K562 (cell line): ENCODE measurements around the gene SDK1. TPM values are rescaled to one million over a fixed set of nuclear protein-coding genes. Genes with fewer than 3 reads are reported as not detected.
A peak's percentile ranks its signal among the peaks of the same experiment; 100 is the strongest.

Source experiments
- ATAC-seq: fragments of 200-7000 bp; cut with Tn5 transposase; 3 replicates; pipeline ENCODE4 v1.9.1; 2020; ENCODE audit warnings: moderate library complexity
- BruUV-seq: library from RNA; stranded (reverse); fragments of 400-500 nt; replicated peaks from 2 replicates; lab custom pipeline; 2021; lab: Mats Ljungman, UMichigan
- CTCF ChIA-PET: fragments of 300-600 bp; formaldehyde crosslinking; extraction: SDS; loops from one replicate; lab custom pipeline; 2021; ENCODE audit warnings: low intra/inter-chr PET ratio; lab: Yijun Ruan, JAX
- POLR2A ChIA-PET: fragments of 300-600, 350-650 bp; sonication (Branson Sonifier 250); formaldehyde crosslinking; extraction: SDS; loops from one replicate; lab custom pipeline; 2021; ENCODE audit warnings: antibody characterized with exemption, inconsistent platforms; lab: Yijun Ruan, JAX
- DNase-seq, 4 experiments: peaks; one replicate each; pipeline versions ENCODE4 v3.0.0 to v3.0.0-alpha.2; 2011 to 2018; ENCODE audit warnings: low spot score in 3 of 4, mixed read lengths in 3 of 4; ENCODE audit errors: extremely low read depth in 1 of 4
- FAIRE-seq: peaks from 2 replicates; lab custom pipeline; 2011; peaks lifted over from hg19 to GRCh38; lab: Jason Lieb, UNC
- H2AFZ ChIP-seq: 2 replicates; pipeline ENCODE4 v1.6.0; 2011; ENCODE audit warnings: low read depth, low read length, control low read depth, inconsistent platforms
- H3K27ac ChIP-seq: fragments of 200-600 bp; 3 replicates; pipeline ENCODE4 v1.8.0; 2011; ENCODE audit warnings: low read depth, mild to moderate bottlenecking, control low read depth, inconsistent platforms, low read length, moderate library complexity, mixed read lengths; ENCODE audit errors: extremely low read depth
- H3K27me3 ChIP-seq, 2 experiments: fragments of 300-600 bp in 1 of 2; 2 replicates in 1 of 2; 3 replicates in 1 of 2; pipeline versions ENCODE4 v1.6.0 to v1.8.0; 2011; ENCODE audit warnings: inconsistent platforms in 2 of 2, low read length in 2 of 2, mild to moderate bottlenecking in 1 of 2, mixed read lengths in 1 of 2, moderate library complexity in 1 of 2; ENCODE audit not compliant: control insufficient read depth in 2 of 2, insufficient read depth in 2 of 2
- H3K36me3 ChIP-seq: fragments of 300-600 bp; 3 replicates; pipeline ENCODE4 v1.8.0; 2011; ENCODE audit warnings: mild to moderate bottlenecking, low read length, inconsistent platforms; ENCODE audit not compliant: control insufficient read depth, insufficient read depth
- H3K4me1 ChIP-seq, 2 experiments: fragments of 200-600 bp in 1 of 2; replicated peaks in 1 of 2; 2 replicates in 1 of 2; 3 replicates in 1 of 2; pipeline versions ENCODE4 v1.5.1 to v1.8.0; 2011; ENCODE audit warnings: inconsistent platforms in 2 of 2, low read length in 2 of 2, mild to moderate bottlenecking in 1 of 2, mixed read lengths in 1 of 2, moderate library complexity in 1 of 2; ENCODE audit not compliant: control insufficient read depth in 2 of 2, insufficient read depth in 2 of 2
- H3K4me2 ChIP-seq: 2 replicates; pipeline ENCODE4 v1.6.1; 2011; ENCODE audit warnings: low read length, control low read depth, inconsistent platforms, mixed read lengths; ENCODE audit not compliant: insufficient read depth
- H3K4me3 ChIP-seq: fragments of 200-600 bp; sonication (generic), shearing (Covaris generic); 2 replicates; pipeline ENCODE4 v1.5.1; 2016; ENCODE audit warnings: control low read depth, inconsistent platforms
- H3K79me2 ChIP-seq: fragments of 200-600 bp; 3 replicates; pipeline ENCODE4 v1.8.0; 2011; ENCODE audit warnings: low read length, inconsistent platforms; ENCODE audit not compliant: control insufficient read depth, insufficient read depth
- H3K9ac ChIP-seq, 2 experiments: 2 replicates each; pipeline versions ENCODE4 v1.6.0 to v1.6.1; 2011; ENCODE audit warnings: low read depth in 2 of 2, low read length in 2 of 2, control low read depth in 1 of 2, inconsistent platforms in 1 of 2, mild to moderate bottlenecking in 1 of 2, mixed read lengths in 1 of 2; ENCODE audit not compliant: insufficient read depth in 1 of 2
- H3K9me1 ChIP-seq: one replicate; pipeline ENCODE4 v1.6.0; 2011; ENCODE audit warnings: inconsistent platforms, mild to moderate bottlenecking, low read length, moderate library complexity; ENCODE audit not compliant: control insufficient read depth, insufficient read depth
- H3K9me3 ChIP-seq: replicated peaks from 2 replicates; pipeline ENCODE4 v1.5.1; 2011; ENCODE audit warnings: low read depth, low read length, inconsistent platforms; ENCODE audit not compliant: control insufficient read depth, insufficient read depth
- H4K20me1 ChIP-seq: replicated peaks from 2 replicates; pipeline ENCODE4 v1.6.1; 2011; ENCODE audit warnings: low read length, inconsistent platforms, mixed read lengths; ENCODE audit not compliant: control insufficient read depth, insufficient read depth
- ARID1B ChIP-seq: fragments of 450-650 bp; IDR thresholded peaks from 2 replicates; pipeline ENCODE4 v1.6.1; 2016; ENCODE audit warnings: antibody characterized with exemption, mild to moderate bottlenecking, inconsistent platforms
- BRF1 ChIP-seq: IDR thresholded peaks from 3 replicates; pipeline ENCODE4 v1.6.1; 2011; ENCODE audit warnings: borderline replicate concordance, mild to moderate bottlenecking; ENCODE audit not compliant: insufficient read length; ENCODE audit errors: extremely low read depth
- C11orf30 ChIP-seq: fragments of 450-650 bp; IDR thresholded peaks from 2 replicates; pipeline ENCODE4 v1.6.1; 2016; ENCODE audit warnings: low read depth, mild to moderate bottlenecking
- CEBPG ChIP-seq, 3 experiments: fragments of 200-800 bp in 1 of 3; sonication (Bioruptor generic) in 1 of 3; sonication (generic) in 1 of 3; formaldehyde crosslinking in 1 of 3; IDR thresholded peaks in 2 of 3; conservative IDR thresholded peaks in 1 of 3; 2 replicates each; pipeline versions ENCODE4 v1.6.1 to v1.8.0; 2016 to 2022; ENCODE audit warnings: missing compliant biosample characterization in 2 of 3, missing genetic modification characterization in 2 of 3, mild to moderate bottlenecking in 1 of 3, missing genetic modification reagents in 1 of 3
- KDM2B ChIP-seq: fragments of 250-450 bp; sonication (Bioruptor Pico); IDR thresholded peaks from 2 replicates; pipeline ENCODE4 v1.8.0; 2021; ENCODE audit warnings: mild to moderate bottlenecking, moderate library complexity
- KLF6 ChIP-seq: fragments of 250-450 bp; sonication (Bioruptor Pico); IDR thresholded peaks from 2 replicates; pipeline ENCODE4 v1.4.0; 2020; ENCODE audit warnings: mild to moderate bottlenecking, moderate library complexity, borderline replicate concordance
- NEUROD1 ChIP-seq: fragments of 150-350 bp; IDR thresholded peaks from 2 replicates; pipeline ENCODE4 v1.6.1; 2014; ENCODE audit warnings: borderline replicate concordance, low read length, low read depth; ENCODE audit not compliant: partially characterized antibody
- RBFOX2 ChIP-seq: fragments of 200-400 bp; formaldehyde crosslinking; IDR thresholded peaks from 2 replicates; pipeline ENCODE4 v1.6.1; 2017; ENCODE audit warnings: low read depth, mild to moderate bottlenecking, low read length, moderate library complexity
- TAL1 ChIP-seq: fragments of 450-650 bp; IDR thresholded peaks from 2 replicates; pipeline ENCODE4 v1.6.1; 2016; ENCODE audit warnings: mild to moderate bottlenecking
- ZBTB43 ChIP-seq: sonication (generic); formaldehyde crosslinking; IDR thresholded peaks from 2 replicates; pipeline ENCODE4 v1.8.0; 2023; ENCODE audit warnings: mild to moderate bottlenecking, missing genetic modification reagents
- ZNF239 ChIP-seq: fragments of 250-450 bp; sonication (Bioruptor Pico); IDR thresholded peaks from 2 replicates; pipeline ENCODE4 v1.4.0; 2020; ENCODE audit warnings: mild to moderate bottlenecking
- WGBS: fragments of 100-300 bp; shearing (Covaris generic); methylation state at CpG from one replicate; pipeline ENCODE4 v1.1.6; 2016; ENCODE audit warnings: low coverage, mixed read lengths; ENCODE audit not compliant: insufficient coverage; ENCODE audit errors: missing lambda C conversion rate; 5-methylcytosine and 5-hydroxymethylcytosine counted together
- in situ Hi-C: fragments of 300-500 bp; cut with MboI; formaldehyde crosslinking; loops from 4 replicates; pipeline ENCODE4 v1.15.0; 2018; ENCODE audit warnings: inconsistent platforms, mixed read lengths
- intact Hi-C: fragments of 100-400 bp; cut with micrococcal nuclease; formaldehyde crosslinking; loops from 2 replicates; pipeline ENCODE4 v1.14.2; 2022
- polyA plus RNA-seq, 8 experiments: library from polyadenylated mRNA; depleted of rRNA in 4 of 8; stranded (reverse) in 5 of 8; unstranded in 3 of 8; fragments of >200 nt; fragmentation: Nextera tagmentation in 2 of 8; fragmentation: Illumina TruSeq in 1 of 8; extraction: Ambion mirVana in 2 of 8; extraction: Trizol in 1 of 8; gene quantifications; 2 replicates each; pipeline versions ENCODE4 v1.2.1 to v1.2.3, GENCODE V29; 2011 to 2014; ENCODE audit warnings: inconsistent platforms in 1 of 8, missing spikeins in 1 of 8
- total RNA-seq, 7 experiments: library from RNA; depleted of rRNA in 6 of 7; stranded (reverse); fragments of >200 nt in 6 of 7; fragmentation: Illumina TruSeq in 2 of 7; extraction: Trizol in 2 of 7; gene quantifications; 2 replicates each; pipeline versions ENCODE4 v1.2.1 to v1.2.3, GENCODE V29; 2011 to 2021; ENCODE audit warnings: low replicate concordance in 1 of 7
- TF ChIP-seq, protein P1 (sequence below): fragments of 250-450 bp; sonication (Bioruptor Pico); IDR thresholded peaks from 2 replicates; pipeline ENCODE4 v1.8.0; 2022; ENCODE audit warnings: moderate library complexity, mild to moderate bottlenecking, inconsistent platforms

The SDK1 gene
- total and polyA plus RNA-seq, 9 of the 15 experiments (the other 6 are each of a cell fraction or from before 2014, with no cell fraction given): 0.16 TPM; not detected in 8

- Histone ChIP-seq H3K27ac (no peak overlapping the region), H3K4me2 (no peak overlapping the region), H3K36me3 (no peaks in the 10 kb centered on the region), H3K9me1 (no peaks in the 10 kb centered on the region), H3K4me3 (no peak overlapping the region), H3K4me1 (no peaks in the 10 kb centered on the region), H2AFZ (no peak overlapping the region), H3K79me2 (no peaks in the 10 kb centered on the region), H3K9me3 (no peaks in the 10 kb centered on the region; the same call in 1 of the 2 replicates), H3K9ac (no peak overlapping the region), H4K20me1 (no peaks in the 10 kb centered on the region), H3K27me3 (peaks cover 0 to 7% of the 10 kb centered on the region in 2 experiments; a peak in 1 of 5 replicates)
- CTCF ChIA-PET: no interaction called here
- BruUV-seq: no TSS peak
- intact Hi-C loops (no loop called here), in situ Hi-C loops (no loop called here)
- DNase-seq (peak in 2 of 4 experiments; percentile 17 to 38), ATAC-seq (peak; percentile 72), FAIRE-seq (peak; percentile 65)
- 1% methylated on average over 13 of the region's 13 CpGs for WGBS
- POLR2A ChIA-PET: interaction anchor here (0.6 kb wide), 1 partner anchor 209 kb away, joined by 3 read pairs; no protein-coding TSS in a partner anchor
- TF ChIP-seq RBFOX2: no peak
- TF ChIP-seq CEBPG (CRISPR knock-in tag; IDR thresholded peaks at IDR 0.05): no peak
- peak in 1 of 2 experiments; percentile 51; a peak in 1 of 4 replicates for TF ChIP-seq CEBPG (tag; conservative IDR thresholded peaks at IDR 0.05 in 1 of 2, IDR thresholded peaks at IDR 0.05 in 1 of 2)
- no peak for TF ChIP-seq BRF1
- TF ChIP-seq KDM2B (CRISPR knock-in tag): no peak
- TF ChIP-seq C11orf30: no peak
- no peak for TF ChIP-seq ZNF239 (CRISPR knock-in tag)
- TF ChIP-seq KLF6 (CRISPR knock-in tag): no peak
- TF ChIP-seq, protein P1, sequence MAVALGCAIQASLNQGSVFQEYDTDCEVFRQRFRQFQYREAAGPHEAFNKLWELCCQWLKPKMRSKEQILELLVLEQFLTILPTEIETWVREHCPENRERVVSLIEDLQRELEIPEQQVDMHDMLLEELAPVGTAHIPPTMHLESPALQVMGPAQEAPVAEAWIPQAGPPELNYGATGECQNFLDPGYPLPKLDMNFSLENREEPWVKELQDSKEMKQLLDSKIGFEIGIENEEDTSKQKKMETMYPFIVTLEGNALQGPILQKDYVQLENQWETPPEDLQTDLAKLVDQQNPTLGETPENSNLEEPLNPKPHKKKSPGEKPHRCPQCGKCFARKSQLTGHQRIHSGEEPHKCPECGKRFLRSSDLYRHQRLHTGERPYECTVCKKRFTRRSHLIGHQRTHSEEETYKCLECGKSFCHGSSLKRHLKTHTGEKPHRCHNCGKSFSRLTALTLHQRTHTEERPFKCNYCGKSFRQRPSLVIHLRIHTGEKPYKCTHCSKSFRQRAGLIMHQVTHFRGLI (CRISPR knock-in tag): no peak
- TF ChIP-seq ARID1B: no peak
- no peak for TF ChIP-seq ZBTB43 (CRISPR knock-in tag)
- TF ChIP-seq TAL1: no peak
- TF ChIP-seq NEUROD1: no peak
Measured at GRCh38 chr7:3482147-3482921, 181.3 kb downstream of the SDK1 start.
